K562 (cell line): ENCODE results near the gene HMGN1. TPM values are rescaled to one million over a fixed set of nuclear protein-coding genes. Genes with fewer than 3 reads are reported as not detected.

Experiments
- C11orf30 ChIP-seq: fragments of 450-650 bp; IDR thresholded peaks from 2 replicates; pipeline ENCODE4 v1.6.1; 2016; ENCODE audit warnings: low read depth, mild to moderate bottlenecking
- CBFA2T2 ChIP-seq: fragments of 450-650 bp; conservative IDR thresholded peaks from 2 replicates; pipeline ENCODE4 v1.6.1; 2017; ENCODE audit warnings: mild to moderate bottlenecking
- FOXA3 ChIP-seq, 2 experiments: fragments of 450-650 bp in 1 of 2; sonication (generic) in 1 of 2; formaldehyde crosslinking; IDR thresholded peaks in 1 of 2; conservative IDR thresholded peaks in 1 of 2; 2 replicates each; pipeline versions ENCODE4 v1.4.0 to v1.8.0; 2020 to 2022; ENCODE audit warnings: mild to moderate bottlenecking in 2 of 2, missing genetic modification reagents in 1 of 2
- HDAC3 ChIP-seq: fragments of 450-650 bp; IDR thresholded peaks from 2 replicates; pipeline ENCODE4 v1.6.1; 2018; ENCODE audit warnings: borderline replicate concordance, mild to moderate bottlenecking, moderate library complexity; ENCODE audit not compliant: partially characterized antibody
- MAFF ChIP-seq: IDR thresholded peaks from 2 replicates; pipeline ENCODE4 v1.6.1; 2012; ENCODE audit warnings: low read length, improper control_type of control experiment
- MAFK ChIP-seq: IDR thresholded peaks from 2 replicates; pipeline ENCODE4 v1.6.1; 2011; ENCODE audit warnings: low read length, improper control_type of control experiment
- NFXL1 ChIP-seq: fragments of 450-650 bp; formaldehyde crosslinking; IDR thresholded peaks from 2 replicates; pipeline ENCODE4 v1.4.0; 2021; ENCODE audit warnings: mild to moderate bottlenecking
- RBFOX2 ChIP-seq: fragments of 200-400 bp; formaldehyde crosslinking; IDR thresholded peaks from 2 replicates; pipeline ENCODE4 v1.6.1; 2017; ENCODE audit warnings: low read depth, mild to moderate bottlenecking, low read length, moderate library complexity
- RBM15 ChIP-seq: fragments of 200-400 bp; formaldehyde crosslinking; IDR thresholded peaks from 2 replicates; pipeline ENCODE4 v1.6.1; 2018; ENCODE audit warnings: mild to moderate bottlenecking, low read length, moderate library complexity; ENCODE audit not compliant: insufficient read depth
- ZNF316 ChIP-seq: fragments of 450-650 bp; IDR thresholded peaks from 2 replicates; pipeline ENCODE4 v1.6.1; 2016
- ZNF57 ChIP-seq: fragments of 450-650 bp; formaldehyde crosslinking; IDR thresholded peaks from 2 replicates; pipeline ENCODE4 v1.4.0; 2020; ENCODE audit warnings: mild to moderate bottlenecking, moderate library complexity
- polyA plus RNA-seq, 8 experiments: library from polyadenylated mRNA; depleted of rRNA in 4 of 8; stranded (reverse) in 5 of 8; unstranded in 3 of 8; fragments of >200 nt; fragmentation: Nextera tagmentation in 2 of 8; fragmentation: Illumina TruSeq in 1 of 8; extraction: Ambion mirVana in 2 of 8; extraction: Trizol in 1 of 8; gene quantifications; 2 replicates each; pipeline versions ENCODE4 v1.2.1 to v1.2.3, GENCODE V29; 2011 to 2014; ENCODE audit warnings: inconsistent platforms in 1 of 8, missing spikeins in 1 of 8
- total RNA-seq, 7 experiments: library from RNA; depleted of rRNA in 6 of 7; stranded (reverse); fragments of >200 nt in 6 of 7; fragmentation: Illumina TruSeq in 2 of 7; extraction: Trizol in 2 of 7; gene quantifications; 2 replicates each; pipeline versions ENCODE4 v1.2.1 to v1.2.3, GENCODE V29; 2011 to 2021; ENCODE audit warnings: low replicate concordance in 1 of 7
- TF ChIP-seq, protein P1 (sequence below), 2 experiments: fragments of 450-650 bp in 1 of 2; sonication (generic) in 1 of 2; formaldehyde crosslinking in 1 of 2; IDR thresholded peaks; 2 replicates each; pipeline versions ENCODE4 v1.7.1 to v1.9.0; 2016 to 2022; ENCODE audit warnings: inconsistent platforms in 1 of 2, mild to moderate bottlenecking in 1 of 2, missing genetic modification reagents in 1 of 2
- TF ChIP-seq, protein P2 (sequence below): fragments of 250-450 bp; sonication (Bioruptor Pico); IDR thresholded peaks from 2 replicates; pipeline ENCODE4 v1.8.0; 2021; ENCODE audit warnings: mild to moderate bottlenecking, moderate library complexity

Gene HMGN1
- total and polyA plus RNA-seq, 9 of the 15 experiments (the other 6 are each of a cell fraction or from before 2014, with no cell fraction given) = 124 to 626 (median 498) TPM

GRCh38 chr21:39346671-39347331 lies 2.1 kb downstream of the HMGN1 start (continued):
- TF ChIP-seq, protein P1, sequence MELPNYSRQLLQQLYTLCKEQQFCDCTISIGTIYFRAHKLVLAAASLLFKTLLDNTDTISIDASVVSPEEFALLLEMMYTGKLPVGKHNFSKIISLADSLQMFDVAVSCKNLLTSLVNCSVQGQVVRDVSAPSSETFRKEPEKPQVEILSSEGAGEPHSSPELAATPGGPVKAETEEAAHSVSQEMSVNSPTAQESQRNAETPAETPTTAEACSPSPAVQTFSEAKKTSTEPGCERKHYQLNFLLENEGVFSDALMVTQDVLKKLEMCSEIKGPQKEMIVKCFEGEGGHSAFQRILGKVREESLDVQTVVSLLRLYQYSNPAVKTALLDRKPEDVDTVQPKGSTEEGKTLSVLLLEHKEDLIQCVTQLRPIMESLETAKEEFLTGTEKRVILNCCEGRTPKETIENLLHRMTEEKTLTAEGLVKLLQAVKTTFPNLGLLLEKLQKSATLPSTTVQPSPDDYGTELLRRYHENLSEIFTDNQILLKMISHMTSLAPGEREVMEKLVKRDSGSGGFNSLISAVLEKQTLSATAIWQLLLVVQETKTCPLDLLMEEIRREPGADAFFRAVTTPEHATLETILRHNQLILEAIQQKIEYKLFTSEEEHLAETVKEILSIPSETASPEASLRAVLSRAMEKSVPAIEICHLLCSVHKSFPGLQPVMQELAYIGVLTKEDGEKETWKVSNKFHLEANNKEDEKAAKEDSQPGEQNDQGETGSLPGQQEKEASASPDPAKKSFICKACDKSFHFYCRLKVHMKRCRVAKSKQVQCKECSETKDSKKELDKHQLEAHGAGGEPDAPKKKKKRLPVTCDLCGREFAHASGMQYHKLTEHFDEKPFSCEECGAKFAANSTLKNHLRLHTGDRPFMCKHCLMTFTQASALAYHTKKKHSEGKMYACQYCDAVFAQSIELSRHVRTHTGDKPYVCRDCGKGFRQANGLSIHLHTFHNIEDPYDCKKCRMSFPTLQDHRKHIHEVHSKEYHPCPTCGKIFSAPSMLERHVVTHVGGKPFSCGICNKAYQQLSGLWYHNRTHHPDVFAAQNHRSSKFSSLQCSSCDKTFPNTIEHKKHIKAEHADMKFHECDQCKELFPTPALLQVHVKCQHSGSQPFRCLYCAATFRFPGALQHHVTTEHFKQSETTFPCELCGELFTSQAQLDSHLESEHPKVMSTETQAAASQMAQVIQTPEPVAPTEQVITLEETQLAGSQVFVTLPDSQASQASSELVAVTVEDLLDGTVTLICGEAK (IDR thresholded peaks at IDR 0.05) = 0 out of 2 replicates have a peak, but pooled peaks have one; percentile 7
- TF ChIP-seq, protein P1 (CRISPR knock-in tag; IDR thresholded peaks at IDR 0.05) = no peak
- TF ChIP-seq ZNF316 (peak; percentile 95), HDAC3 (peak; percentile 39), FOXA3 (CRISPR knock-in tag; conservative IDR thresholded peaks at IDR 0.05 in 1 of 2, IDR thresholded peaks at IDR 0.05 in 1 of 2) (no peak), NFXL1 (no peak), ZNF57 (no peak), RBM15 (no peak), MAFF (peak; percentile 77), C11orf30 (peak; percentile 90), CBFA2T2 (no peak), MAFK (peak; percentile 46; the same call in 1 of the 2 replicates), RBFOX2 (0 out of 2 replicates have a peak, but pooled peaks have one; percentile 36)
- TF ChIP-seq, protein P2, sequence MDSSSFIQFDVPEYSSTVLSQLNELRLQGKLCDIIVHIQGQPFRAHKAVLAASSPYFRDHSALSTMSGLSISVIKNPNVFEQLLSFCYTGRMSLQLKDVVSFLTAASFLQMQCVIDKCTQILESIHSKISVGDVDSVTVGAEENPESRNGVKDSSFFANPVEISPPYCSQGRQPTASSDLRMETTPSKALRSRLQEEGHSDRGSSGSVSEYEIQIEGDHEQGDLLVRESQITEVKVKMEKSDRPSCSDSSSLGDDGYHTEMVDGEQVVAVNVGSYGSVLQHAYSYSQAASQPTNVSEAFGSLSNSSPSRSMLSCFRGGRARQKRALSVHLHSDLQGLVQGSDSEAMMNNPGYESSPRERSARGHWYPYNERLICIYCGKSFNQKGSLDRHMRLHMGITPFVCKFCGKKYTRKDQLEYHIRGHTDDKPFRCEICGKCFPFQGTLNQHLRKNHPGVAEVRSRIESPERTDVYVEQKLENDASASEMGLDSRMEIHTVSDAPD = no peak
